Activated T-cell treated with anti-CD3 and anti-CD28 coated beads, Interleukin-2, amount 50 U/mL, for 4 hours (primary cell): Measurements from ENCODE around the gene STRN4. TPM values are rescaled to one million over a fixed set of nuclear protein-coding genes. Genes with fewer than 3 reads are reported as not detected.

Experiments
- ATAC-seq, 2 donors: fragments of 200-7000 bp; cut with Tn5 transposase; one replicate each; pipeline ENCODE4 v1.10.0; 2021
- DNase-seq: peaks from one replicate; pipeline ENCODE4 v3.0.0-alpha.2; 2020
- H3K27me3 Mint-ChIP-seq: one replicate; pipeline ENCODE4 v1.8.0; 2021; ENCODE audit warnings: low read depth, mixed read lengths
- H3K36me3 Mint-ChIP-seq: one replicate; pipeline ENCODE4 v1.8.0; 2022; ENCODE audit warnings: mixed read lengths; ENCODE audit not compliant: insufficient read depth
- H3K4me1 Mint-ChIP-seq: one replicate; pipeline ENCODE4 v1.8.0; 2021; ENCODE audit warnings: low read depth, mixed read lengths
- H3K4me3 Mint-ChIP-seq: one replicate; pipeline ENCODE4 v1.8.0; 2021; ENCODE audit warnings: mild to moderate bottlenecking, moderate library complexity, mixed read lengths
- H3K9me3 Mint-ChIP-seq: one replicate; pipeline ENCODE4 v1.8.0; 2021; ENCODE audit warnings: mixed read lengths
- total RNA-seq, 3 donors: library from RNA; stranded (reverse); gene quantifications; one replicate each; pipeline ENCODE4 v1.2.1, GENCODE V29; 2021

Gene STRN4
- total RNA-seq, 3 donors from 2014 or later, result 91.3 to 98.0 (median 96.7) TPM

DNA sequence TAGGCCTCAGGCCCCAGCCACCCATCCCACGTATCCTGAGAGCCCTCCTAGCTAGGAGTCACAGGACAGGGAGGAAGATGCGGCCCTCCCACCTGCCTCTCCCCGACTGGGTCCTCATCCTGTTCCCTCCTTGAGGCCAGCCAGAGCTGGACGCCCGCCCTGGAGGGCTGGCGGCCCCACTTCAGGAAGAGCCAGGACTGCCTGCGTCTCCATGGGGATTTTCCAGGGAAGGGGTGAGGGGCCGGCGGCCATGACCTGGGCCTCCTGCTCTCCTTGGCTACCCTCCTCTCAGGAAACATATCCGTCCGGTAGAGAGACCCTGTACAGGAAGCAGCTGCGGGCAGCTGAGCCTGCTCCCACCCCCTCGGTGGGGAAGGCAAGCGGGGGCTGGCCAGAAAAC is 18.0 kb downstream of the STRN4 start:
- Mint-ChIP-seq H3K9me3 (no peaks in the 10 kb centered on the region), H3K36me3 (peaks cover 40% of the 10 kb centered on the region), H3K27me3 (no peaks in the 10 kb centered on the region), H3K4me1 (peaks cover 10% of the 10 kb centered on the region), H3K4me3 (no peak overlapping the region)
- no peak for ATAC-seq
- no peak for DNase-seq

DNA sequence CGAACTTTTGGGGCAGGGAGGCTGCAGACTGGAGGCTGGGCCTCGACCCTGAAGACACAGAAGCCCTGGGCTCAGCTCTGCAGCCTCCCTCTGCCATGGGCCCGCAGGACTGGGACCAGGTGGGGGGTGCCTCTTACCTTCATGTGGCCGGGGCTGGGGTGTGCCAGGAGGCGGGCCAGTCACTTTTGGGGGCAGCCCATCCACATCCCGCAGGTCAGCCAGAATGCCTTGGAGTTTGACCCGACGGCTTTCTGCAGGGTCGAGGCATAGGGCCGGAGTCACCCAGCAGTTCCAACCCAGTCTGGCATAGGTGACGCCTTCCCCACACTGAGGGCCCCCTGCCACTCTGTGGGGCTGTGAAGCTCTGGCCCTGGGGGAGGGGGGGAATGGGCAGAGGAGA is 18.5 kb downstream of the STRN4 start:
- H3K4me1 Mint-ChIP-seq, result peaks cover 10% of the 10 kb centered on the region
- no peaks in the 10 kb centered on the region for H3K9me3 Mint-ChIP-seq
- no peak overlapping the region for H3K4me3 Mint-ChIP-seq
- no peak for ATAC-seq
- no peaks in the 10 kb centered on the region for H3K27me3 Mint-ChIP-seq
- peaks cover 40% of the 10 kb centered on the region for H3K36me3 Mint-ChIP-seq
- no peak for DNase-seq

DNA sequence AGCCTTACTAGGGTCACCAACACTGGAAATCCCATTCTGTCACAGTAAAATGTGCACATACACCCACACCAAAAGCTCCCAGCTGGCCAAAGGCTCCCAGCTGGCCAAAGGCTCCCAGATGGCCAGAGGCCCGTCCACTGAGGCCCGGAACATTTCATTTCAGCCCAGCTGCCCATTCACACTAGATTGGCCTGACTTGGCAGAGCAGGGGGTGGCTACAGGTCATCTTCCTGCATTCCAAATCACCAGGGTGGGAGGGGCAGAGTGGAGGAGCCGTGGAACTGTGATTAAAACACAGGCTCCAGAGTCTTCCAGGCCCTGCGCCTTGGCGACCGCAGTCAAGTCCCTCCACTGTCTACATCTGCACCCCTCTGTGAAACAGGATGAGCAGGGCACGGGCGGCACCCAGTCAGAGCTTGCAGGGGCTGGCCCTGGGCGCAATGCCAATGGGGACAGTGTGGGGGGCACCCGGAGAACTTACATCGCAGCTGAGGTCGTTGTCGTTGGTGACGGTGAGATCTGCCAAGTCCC is 19.2 kb downstream of the STRN4 start:
- Mint-ChIP-seq H3K27me3 (no peaks in the 10 kb centered on the region), H3K36me3 (peaks cover 40% of the 10 kb centered on the region), H3K4me3 (no peak overlapping the region), H3K9me3 (no peaks in the 10 kb centered on the region), H3K4me1 (peaks cover 11% of the 10 kb centered on the region)
- DNase-seq (no peak), ATAC-seq (no peak)

DNA sequence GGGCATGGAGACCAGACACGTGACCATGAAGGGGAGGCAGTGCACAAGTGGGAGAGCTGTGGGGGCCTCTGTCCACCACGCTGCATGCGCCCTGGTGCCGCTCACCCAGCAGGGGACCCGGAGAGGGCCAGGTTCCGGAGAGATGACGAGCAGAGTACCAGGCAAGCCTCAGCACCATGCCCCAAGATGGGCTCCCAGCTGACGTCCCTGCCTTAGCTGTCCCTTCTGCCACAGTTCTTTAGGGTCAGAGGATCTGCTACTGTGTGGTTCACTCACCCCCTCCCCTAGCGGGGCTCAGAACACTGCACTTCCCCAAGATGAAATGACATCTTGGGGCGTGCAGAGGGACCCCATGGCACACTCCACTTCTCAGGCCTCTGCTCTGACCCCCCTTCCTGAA is 19.7 kb downstream of the STRN4 start:
- H3K9me3 Mint-ChIP-seq, result no peaks in the 10 kb centered on the region
- ATAC-seq, result no peak
- DNase-seq, result no peak
- no peak overlapping the region for H3K4me3 Mint-ChIP-seq
- no peaks in the 10 kb centered on the region for H3K27me3 Mint-ChIP-seq
- peaks cover 14% of the 10 kb centered on the region for H3K4me1 Mint-ChIP-seq
- peaks cover 38% of the 10 kb centered on the region for H3K36me3 Mint-ChIP-seq

DNA sequence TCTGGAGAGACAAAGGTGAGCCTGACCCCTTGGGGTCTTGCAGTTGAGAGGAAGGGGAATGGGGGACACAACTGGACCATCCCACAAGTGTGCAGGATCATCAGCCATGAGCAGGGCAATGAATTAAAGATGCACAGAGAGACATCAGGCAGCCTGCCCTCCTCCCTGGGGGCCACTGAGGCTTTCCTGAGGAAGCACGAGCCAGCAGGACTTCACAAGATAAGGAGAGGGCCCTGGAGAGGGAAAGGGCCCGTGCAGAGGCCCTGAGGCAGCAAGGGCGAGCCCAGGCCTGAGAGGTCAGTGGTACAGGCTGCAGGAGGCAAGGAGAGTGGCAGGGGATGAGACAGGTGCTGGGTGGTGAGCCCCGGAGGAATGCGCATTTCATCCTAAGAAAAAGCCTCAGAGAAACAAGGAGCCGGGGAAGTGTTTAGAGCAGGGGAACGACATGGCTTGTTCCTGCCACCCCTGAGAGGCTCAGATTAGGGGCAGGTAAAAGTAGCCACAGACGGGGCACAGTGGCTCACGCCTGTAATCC is 20.3 kb downstream of the STRN4 start:
- Mint-ChIP-seq H3K9me3 (no peaks in the 10 kb centered on the region), H3K36me3 (peaks cover 35% of the 10 kb centered on the region)

DNA sequence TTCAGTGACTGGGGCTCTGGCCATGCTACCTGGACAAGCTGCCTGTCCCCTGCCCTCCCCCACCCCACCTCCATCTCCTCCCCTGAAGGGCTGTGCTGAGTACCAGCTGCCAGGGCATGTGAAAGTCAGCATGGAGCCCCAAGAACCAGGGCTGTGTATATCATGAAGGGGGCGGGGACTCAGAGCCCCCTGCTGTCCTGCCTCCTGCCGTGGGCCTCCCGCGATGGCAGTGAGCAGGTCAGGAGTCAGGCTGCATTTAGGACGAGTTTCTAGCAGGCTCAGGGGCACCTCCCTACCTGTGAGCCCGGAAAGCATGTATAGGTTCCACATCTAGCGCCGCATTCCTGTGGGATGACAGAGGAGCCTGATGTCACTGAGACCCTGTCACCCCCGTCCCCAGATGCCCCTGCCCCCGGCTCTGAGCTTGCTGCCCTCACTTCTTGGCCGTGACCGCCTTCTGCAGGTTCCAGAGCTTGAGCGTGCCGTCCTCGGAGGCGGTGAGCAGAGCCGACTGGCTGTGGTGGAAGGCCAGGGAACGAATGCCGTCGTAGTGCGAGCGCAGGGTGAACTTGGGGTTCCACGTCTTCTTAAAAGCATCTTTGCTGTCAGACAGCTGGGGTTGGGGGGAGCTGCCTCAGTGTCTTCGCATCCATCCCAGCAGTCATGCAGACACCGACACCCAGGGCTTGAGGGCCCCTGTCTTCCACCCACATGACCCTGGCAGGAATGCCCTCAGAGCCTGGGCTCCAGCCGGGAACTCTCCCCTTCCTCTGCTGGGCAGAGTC is 21.0 kb downstream of the STRN4 start:
- Mint-ChIP-seq H3K4me3 (no peak overlapping the region), H3K27me3 (no peaks in the 10 kb centered on the region), H3K4me1 (peaks cover 17% of the 10 kb centered on the region), H3K9me3 (no peaks in the 10 kb centered on the region), H3K36me3 (peaks cover 38% of the 10 kb centered on the region)
- DNase-seq (no peak), ATAC-seq (no peak)

More for the DNA sequence above, 20.3 kb downstream of the STRN4 start:
- no peak for ATAC-seq
- Mint-ChIP-seq H3K27me3 (no peaks in the 10 kb centered on the region), H3K4me3 (no peak overlapping the region), H3K4me1 (peaks cover 14% of the 10 kb centered on the region)
- no peak for DNase-seq

DNA sequence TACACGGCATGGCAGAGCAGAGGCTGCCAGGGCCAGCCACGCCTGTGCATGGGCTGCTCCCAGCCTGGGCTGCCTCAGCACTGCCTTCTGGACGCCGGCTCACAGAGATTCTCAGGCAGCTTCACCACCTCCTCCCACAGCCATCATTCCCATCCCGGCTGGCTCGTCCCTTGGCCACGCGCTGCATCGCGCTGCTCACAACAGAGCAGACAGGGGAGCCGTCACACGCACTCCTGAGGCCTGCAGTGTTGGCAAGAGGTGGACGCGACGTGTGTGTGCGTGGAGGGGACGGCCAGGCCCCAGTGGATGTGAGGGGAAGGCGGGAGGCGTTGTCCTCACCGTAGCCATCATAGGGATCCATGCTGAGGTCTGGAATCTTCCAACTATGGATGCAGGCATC is 21.8 kb downstream of the STRN4 start:
- no peaks in the 10 kb centered on the region for H3K9me3 Mint-ChIP-seq
- DNase-seq (no peak), ATAC-seq (no peak)
- H3K4me1 Mint-ChIP-seq, result peaks cover 18% of the 10 kb centered on the region
- peaks cover 39% of the 10 kb centered on the region for H3K36me3 Mint-ChIP-seq
- H3K27me3 Mint-ChIP-seq, result no peaks in the 10 kb centered on the region
- no peak overlapping the region for H3K4me3 Mint-ChIP-seq

DNA sequence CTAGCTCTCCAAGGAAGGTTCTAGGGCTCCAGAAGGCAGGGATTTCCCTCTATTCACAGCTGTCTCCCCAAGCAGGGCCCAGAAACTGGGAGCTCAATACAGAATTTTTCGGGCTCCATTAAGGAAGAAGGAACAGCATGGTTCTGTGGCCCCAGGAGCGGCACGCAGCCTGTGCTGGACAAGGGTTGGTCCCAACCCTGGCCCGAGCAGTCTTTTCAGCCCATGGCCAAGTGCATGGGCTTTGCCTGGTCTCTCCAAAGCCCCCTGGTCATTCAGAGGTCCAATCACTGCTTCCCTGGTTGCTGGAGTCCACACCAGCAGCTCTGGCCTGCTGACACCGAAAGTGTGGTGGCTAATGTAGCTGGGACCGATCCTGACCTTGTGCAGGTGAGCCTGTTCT is 22.8 kb downstream of the STRN4 start:
- DNase-seq, result no peak
- Mint-ChIP-seq H3K9me3 (no peaks in the 10 kb centered on the region), H3K27me3 (no peaks in the 10 kb centered on the region), H3K4me3 (no peak overlapping the region), H3K36me3 (peaks cover 36% of the 10 kb centered on the region), H3K4me1 (peaks cover 21% of the 10 kb centered on the region)
- no peak for ATAC-seq

DNA sequence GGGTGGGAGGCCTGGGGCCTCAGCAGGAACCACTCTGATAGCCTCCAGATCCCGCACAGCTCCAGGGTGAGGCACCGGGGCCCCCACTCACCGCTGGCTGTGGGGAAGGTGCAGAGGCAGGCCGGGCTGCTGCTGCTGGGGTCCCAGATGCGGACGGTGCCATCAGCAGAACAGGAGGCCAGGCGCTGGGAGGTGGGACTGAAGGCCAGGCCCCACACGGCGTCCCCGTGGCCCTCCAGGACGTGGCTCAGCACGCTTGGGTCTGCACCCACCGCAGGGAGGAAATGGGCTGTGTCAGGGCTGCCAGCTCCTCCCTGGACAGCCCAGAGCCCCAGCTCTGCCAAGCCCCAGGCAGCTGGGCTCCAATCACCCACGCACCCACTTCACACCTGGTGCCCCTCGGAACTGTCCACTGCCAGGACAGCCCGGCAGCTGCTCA is 23.2 kb downstream of the STRN4 start:
- DNase-seq, result no peak
- Mint-ChIP-seq H3K27me3 (no peaks in the 10 kb centered on the region), H3K4me1 (peaks cover 25% of the 10 kb centered on the region), H3K9me3 (no peaks in the 10 kb centered on the region), H3K4me3 (no peak overlapping the region), H3K36me3 (peaks cover 35% of the 10 kb centered on the region)
- no peak for ATAC-seq

DNA sequence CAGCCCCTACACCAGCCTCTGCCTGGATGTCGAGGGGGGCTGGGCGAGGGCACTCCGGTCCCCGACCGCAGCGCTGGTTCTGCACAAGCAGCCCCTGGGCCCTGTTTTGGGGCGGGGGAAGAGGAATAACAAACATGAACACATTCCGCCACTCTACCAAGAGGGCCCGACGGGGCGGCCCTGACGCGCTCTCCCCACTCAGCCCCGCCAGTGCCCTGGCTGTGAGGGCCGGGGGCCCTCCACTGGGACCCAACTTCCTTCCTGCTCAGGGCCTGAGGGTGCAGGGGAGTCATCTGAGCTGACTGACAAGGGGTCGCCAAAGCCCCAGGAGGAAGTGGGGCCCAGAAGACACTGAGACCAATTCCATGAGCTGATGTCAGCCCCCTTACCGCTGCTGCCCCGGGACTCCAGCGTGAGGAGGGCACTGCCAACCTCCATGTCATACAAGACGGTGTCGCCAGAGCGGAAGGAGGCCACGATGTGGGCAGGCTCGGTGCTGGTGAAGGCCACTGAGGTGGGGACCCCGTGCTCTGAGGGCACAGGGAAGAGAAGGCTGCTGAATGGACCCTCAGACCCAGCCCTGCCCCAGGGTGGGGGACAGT is 23.7 kb downstream of the STRN4 start:
- Mint-ChIP-seq H3K4me3 (no peak overlapping the region), H3K9me3 (no peaks in the 10 kb centered on the region), H3K36me3 (peaks cover 34% of the 10 kb centered on the region), H3K27me3 (no peaks in the 10 kb centered on the region), H3K4me1 (peaks cover 31% of the 10 kb centered on the region)
- ATAC-seq, result no peak
- no peak for DNase-seq

DNA sequence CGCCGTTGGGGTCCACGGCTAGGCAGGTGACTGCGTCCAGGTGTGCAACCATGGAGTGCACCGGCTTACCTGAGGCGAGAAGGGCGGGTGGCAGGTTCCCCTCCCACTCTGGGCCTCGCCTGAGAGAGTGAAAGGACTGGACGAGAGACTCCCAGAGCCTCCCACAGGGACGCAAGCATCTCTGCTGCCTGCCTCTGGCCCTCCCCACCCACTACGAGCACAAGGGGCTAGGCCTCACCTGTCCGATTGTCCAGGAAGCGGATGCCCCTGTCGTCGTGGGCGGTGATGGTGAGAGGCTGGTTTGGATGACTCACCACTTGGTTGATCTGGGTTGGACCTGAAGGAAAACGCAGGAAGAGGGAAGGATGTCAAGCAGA is 24.3 kb downstream of the STRN4 start:
- peaks cover 31% of the 10 kb centered on the region for H3K36me3 Mint-ChIP-seq
- no peak for DNase-seq
- H3K4me3 Mint-ChIP-seq, result no peak overlapping the region
- peaks cover 32% of the 10 kb centered on the region for H3K4me1 Mint-ChIP-seq
- ATAC-seq, result no peak
- H3K9me3 Mint-ChIP-seq, result no peaks in the 10 kb centered on the region
- H3K27me3 Mint-ChIP-seq, result no peaks in the 10 kb centered on the region

DNA sequence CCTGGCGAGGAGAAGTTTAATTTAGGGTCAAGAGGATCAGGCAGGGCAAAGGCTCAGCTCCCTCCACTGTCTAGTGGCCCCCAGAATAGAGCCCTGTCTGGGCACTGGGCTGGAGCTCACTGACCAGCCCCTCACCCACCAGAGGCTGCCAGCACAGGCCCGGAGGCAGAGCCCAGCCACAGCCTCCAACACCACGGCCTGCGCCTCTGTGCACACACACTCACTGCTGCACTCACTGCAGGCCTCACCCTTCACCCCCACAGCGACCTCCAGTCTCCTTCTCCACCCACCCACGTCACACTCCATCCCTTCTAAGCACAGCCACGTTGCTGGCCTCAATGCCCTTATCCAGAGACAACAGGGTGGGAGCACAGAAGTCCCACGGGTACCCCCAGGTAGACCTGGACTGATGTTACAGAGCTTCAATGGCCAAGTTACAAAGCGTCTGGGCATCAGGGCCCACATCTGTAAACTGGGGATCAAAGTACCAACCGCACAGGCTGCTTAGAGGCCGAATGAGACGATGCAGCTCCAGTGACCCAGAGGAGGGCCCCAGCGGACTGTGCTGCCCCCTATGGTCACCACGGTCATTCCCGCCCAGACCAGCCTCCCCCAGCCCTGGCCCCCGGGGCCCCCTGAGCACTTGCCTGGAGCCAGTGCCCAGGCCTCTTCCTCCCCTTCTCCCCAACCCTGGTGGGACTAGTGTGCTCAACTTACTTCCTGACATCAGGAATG is 24.8 kb downstream of the STRN4 start:
- Mint-ChIP-seq H3K9me3 (no peaks in the 10 kb centered on the region), H3K36me3 (peaks cover 30% of the 10 kb centered on the region), H3K27me3 (no peaks in the 10 kb centered on the region), H3K4me1 (peaks cover 32% of the 10 kb centered on the region), H3K4me3 (no peak overlapping the region)
- DNase-seq (no peak), ATAC-seq (no peak)

DNA sequence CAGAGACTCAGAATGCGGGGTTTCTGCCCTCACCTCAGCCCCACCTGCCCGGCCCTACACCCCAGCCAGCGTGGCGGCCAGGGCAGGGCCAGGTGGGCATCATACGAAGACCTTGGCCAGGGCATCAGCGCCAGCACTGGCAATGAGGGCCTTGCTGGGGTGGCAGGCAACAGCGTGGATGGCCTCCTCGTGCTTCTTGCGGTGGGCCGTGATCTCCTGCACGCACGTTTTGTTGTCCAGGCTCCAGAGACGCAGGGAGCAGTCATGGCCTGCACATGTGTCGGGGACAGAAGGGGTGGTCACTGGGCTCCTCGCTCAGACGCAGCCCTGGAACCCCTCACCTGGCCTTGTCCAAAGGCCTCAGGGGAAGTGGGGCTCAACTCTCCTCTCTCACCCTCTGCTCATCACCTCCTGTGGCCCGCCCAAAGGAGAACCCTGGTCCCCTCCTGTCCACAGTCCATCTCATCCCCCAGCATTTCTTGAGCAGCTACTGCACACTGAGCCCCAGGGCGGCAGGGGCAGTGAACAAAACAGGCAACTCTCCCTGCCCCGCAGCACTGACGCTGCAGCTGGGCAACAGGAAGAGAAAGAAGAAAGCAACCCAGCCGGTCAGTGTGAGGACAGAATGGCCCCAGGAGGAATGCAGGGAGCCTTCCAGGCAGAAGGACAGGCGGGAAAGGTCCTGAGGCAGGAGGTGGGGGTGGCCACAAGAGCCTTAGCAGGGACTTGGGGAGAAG is 25.6 kb downstream of the STRN4 start:
- ATAC-seq, result no peak

More for the DNA sequence above, 25.6 kb downstream of the STRN4 start:
- Mint-ChIP-seq H3K4me3 (no peak overlapping the region), H3K36me3 (peaks cover 22% of the 10 kb centered on the region), H3K27me3 (no peaks in the 10 kb centered on the region), H3K9me3 (no peaks in the 10 kb centered on the region), H3K4me1 (peaks cover 33% of the 10 kb centered on the region)
- no peak for DNase-seq
